Glutamatergic neuron (in vitro differentiated cells): ENCODE data around the gene CTDSP2. TPM values are rescaled to one million over a fixed set of nuclear protein-coding genes. Genes with fewer than 3 reads are reported as not detected.

Experiments
- DNase-seq: peaks from one replicate; pipeline ENCODE4 v3.0.0; 2022
- H3K27ac Mint-ChIP-seq: one replicate; pipeline ENCODE4 v1.8.0; 2020; ENCODE audit warnings: mild to moderate bottlenecking, mixed read lengths, inconsistent platforms; ENCODE audit not compliant: unreplicated experiment
- H3K27me3 Mint-ChIP-seq: one replicate; pipeline ENCODE4 v1.8.0; 2020; ENCODE audit warnings: mild to moderate bottlenecking, moderate library complexity, mixed read lengths, inconsistent platforms; ENCODE audit not compliant: unreplicated experiment
- H3K36me3 Mint-ChIP-seq: one replicate; pipeline ENCODE4 v1.8.0; 2020; ENCODE audit warnings: mild to moderate bottlenecking, mixed read lengths, inconsistent platforms; ENCODE audit not compliant: unreplicated experiment
- H3K4me1 Mint-ChIP-seq: one replicate; pipeline ENCODE4 v1.8.0; 2020; ENCODE audit warnings: mild to moderate bottlenecking, low read depth, mixed read lengths, inconsistent platforms; ENCODE audit not compliant: unreplicated experiment
- H3K4me3 Mint-ChIP-seq: one replicate; pipeline ENCODE4 v1.8.0; 2020; ENCODE audit warnings: mild to moderate bottlenecking, mixed read lengths, inconsistent platforms; ENCODE audit not compliant: unreplicated experiment
- H3K9me3 Mint-ChIP-seq: one replicate; pipeline ENCODE4 v1.8.0; 2020; ENCODE audit warnings: mild to moderate bottlenecking, moderate library complexity, mixed read lengths, inconsistent platforms; ENCODE audit not compliant: unreplicated experiment
- CTCF ChIP-seq: fragments of 200-600 bp; sonication (generic); IDR thresholded peaks from one replicate; pipeline ENCODE4 v1.5.0; 2021; ENCODE audit not compliant: partially characterized antibody, unreplicated experiment
- total RNA-seq: library from RNA; stranded (reverse); fragmentation: NEBNext Ultra II Directional; extraction: Animal tissue kit (Norgen Biotek cat#: 25700); gene quantifications from one replicate; pipeline ENCODE4 v1.2.1, GENCODE V29; 2021; ENCODE audit not compliant: unreplicated experiment

Gene CTDSP2
- total RNA-seq, 1 donor from 2014 or later = 127 TPM

GRCh38 chr12:57848208-57848607 lies 1.7 kb upstream of the CTDSP2 start:
- H3K4me1 Mint-ChIP-seq = peaks cover 20% of the 10 kb centered on the region
- peaks cover 13% of the 10 kb centered on the region for H3K9me3 Mint-ChIP-seq
- no peak for TF ChIP-seq CTCF
- H3K36me3 Mint-ChIP-seq = no peaks in the 10 kb centered on the region
- H3K4me3 Mint-ChIP-seq = peak overlapping the region; percentile 30
- H3K27ac Mint-ChIP-seq = no peak overlapping the region
- no peak for DNase-seq
- H3K27me3 Mint-ChIP-seq = peaks cover 19% of the 10 kb centered on the region

DNA sequence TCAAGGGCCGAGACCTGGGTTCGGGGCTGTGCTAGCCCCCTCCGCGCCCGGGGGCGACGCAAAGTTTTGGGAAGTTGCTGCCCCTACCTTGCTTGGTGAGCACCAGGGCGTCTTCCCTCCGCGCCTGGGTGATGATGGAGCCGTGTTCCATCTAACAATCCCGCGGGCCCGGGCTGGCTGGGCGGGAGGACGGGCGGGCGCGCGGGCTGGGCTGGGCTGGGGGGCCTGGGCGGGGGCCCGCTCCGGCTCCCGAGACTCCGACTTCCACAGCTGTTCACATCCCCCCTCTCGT lies 298 bp downstream of the CTDSP2 start:
- peak overlapping the region; percentile 59 for H3K27ac Mint-ChIP-seq
- peaks cover 13% of the 10 kb centered on the region for H3K27me3 Mint-ChIP-seq
- peaks cover 13% of the 10 kb centered on the region for H3K9me3 Mint-ChIP-seq
- peak overlapping the region; percentile 77 for H3K4me3 Mint-ChIP-seq
- TF ChIP-seq CTCF = no peak
- H3K36me3 Mint-ChIP-seq = no peaks in the 10 kb centered on the region
- peaks cover 27% of the 10 kb centered on the region for H3K4me1 Mint-ChIP-seq
- no peak for DNase-seq

GRCh38 chr12:57845478-57846284 lies 848 bp downstream of the CTDSP2 start:
- peaks cover 10% of the 10 kb centered on the region for H3K9me3 Mint-ChIP-seq
- H3K27me3 Mint-ChIP-seq = peaks cover 14% of the 10 kb centered on the region
- H3K4me3 Mint-ChIP-seq = peak overlapping the region; percentile 81
- DNase-seq = peak; percentile 79
- peak overlapping the region; percentile 83 for H3K27ac Mint-ChIP-seq
- H3K4me1 Mint-ChIP-seq = peaks cover 28% of the 10 kb centered on the region
- no peak for TF ChIP-seq CTCF
- no peaks in the 10 kb centered on the region for H3K36me3 Mint-ChIP-seq

DNA sequence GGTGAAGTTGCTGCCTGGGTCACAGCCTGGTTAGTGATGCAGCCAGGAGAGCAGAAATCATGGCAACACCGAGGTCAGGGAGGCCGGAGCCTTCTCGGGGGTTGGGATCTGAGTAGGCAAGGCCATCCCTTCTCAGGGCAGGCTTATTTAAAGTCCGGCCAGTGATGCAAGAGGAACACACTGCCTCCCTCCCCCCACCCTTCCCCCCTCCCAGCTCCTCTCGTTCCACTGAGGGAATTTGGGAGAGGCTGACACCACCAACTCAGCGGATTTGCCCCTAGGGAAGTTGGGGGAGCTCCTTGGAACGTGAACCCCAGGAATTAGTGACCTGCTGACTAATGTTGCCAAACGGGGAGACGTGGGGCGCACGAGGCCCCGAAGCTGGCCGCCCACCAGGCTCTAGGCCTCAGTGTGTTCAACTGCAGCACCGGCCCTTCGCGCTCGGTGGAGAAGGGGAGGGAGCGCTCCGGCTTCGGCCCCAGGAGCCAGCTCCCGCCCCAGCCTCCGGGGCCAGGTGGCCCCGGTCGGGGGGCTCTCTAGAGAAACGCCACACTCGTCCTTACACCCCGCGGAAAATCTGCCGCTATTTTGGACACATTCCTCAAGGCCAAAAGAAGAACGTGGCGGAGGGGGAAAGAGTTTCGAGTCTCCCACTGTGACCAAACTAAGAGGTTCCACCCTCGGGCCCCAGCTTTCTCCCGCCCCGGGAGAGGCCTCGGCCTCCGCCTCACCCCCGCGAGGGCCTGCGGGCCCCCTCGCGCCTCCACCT lies 1.6 kb downstream of the CTDSP2 start:
- peak; percentile 62 for DNase-seq
- H3K4me3 Mint-ChIP-seq = peak overlapping the region; percentile 97

More for the DNA sequence above, 1.6 kb downstream of the CTDSP2 start:
- Mint-ChIP-seq H3K9me3 (peaks cover 10% of the 10 kb centered on the region), H3K36me3 (no peaks in the 10 kb centered on the region), H3K27ac (peak overlapping the region; percentile 95), H3K27me3 (peaks cover 15% of the 10 kb centered on the region), H3K4me1 (peaks cover 33% of the 10 kb centered on the region)
- no peak for TF ChIP-seq CTCF
